HG03571 (cell line): ENCODE measurements around the gene ZNF318.

ENCODE experiments used
- ATAC-seq: cut with Tn5 transposase; IDR thresholded peaks from one replicate; pipeline ENCODE4 v1.9.1; 2021; ENCODE audit not compliant: unreplicated experiment

ZNF318 gene

GRCh38 chr6:43301081-43301870 is 68.2 kb downstream of the ZNF318 start:
- ATAC-seq, result no peak

GRCh38 chr6:43299338-43300293 is 69.8 kb downstream of the ZNF318 start:
- ATAC-seq, result no peak

- ATAC-seq, result no peak
These were observed 70.7 kb downstream of the ZNF318 start for GRCh38 chr6:43298565-43299337.

GRCh38 chr6:43297644-43298564 is 71.5 kb downstream of the ZNF318 start, which contains the start of gene SLC22A7:
TSS of gene SLC22A7 (plus strand) at chr6:43298260. CDS start at chr6:43298359, 99 bp downstream.
- no peak for ATAC-seq

DNA sequence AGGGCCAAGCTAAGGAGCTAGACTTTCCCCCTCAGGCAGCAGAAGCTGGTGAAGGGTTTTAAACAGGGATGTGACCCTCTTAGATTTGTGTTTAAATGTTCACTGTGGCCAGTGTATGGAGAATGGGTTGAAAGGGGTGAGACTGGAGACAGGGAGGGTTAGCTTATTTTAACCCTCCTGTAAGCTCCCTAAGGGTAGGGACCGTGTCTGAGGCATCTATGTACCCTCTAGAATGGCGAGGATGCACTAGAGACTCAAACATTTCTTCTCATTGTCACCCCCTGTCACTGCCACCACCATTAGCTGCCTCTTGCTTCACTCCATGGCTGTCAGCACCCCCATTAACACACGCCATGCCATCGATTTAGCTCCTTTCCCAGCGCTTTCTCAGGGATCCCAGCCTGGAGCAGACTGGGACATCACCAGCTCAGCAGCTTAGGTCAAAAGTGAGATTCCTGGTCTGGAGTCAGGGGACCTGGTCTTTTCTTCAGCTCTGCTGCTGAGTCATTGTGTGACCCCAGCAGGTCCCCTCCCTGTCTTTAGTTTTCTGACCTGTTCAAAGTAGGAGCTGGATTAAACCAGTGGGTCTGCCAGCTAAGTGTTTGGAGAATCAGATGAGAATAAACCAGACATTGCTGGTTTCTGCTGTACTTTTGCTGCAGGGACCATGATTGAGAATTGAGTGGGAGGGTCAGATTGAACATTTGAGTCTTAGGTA is 72.5 kb downstream of the ZNF318 start:
- no peak for ATAC-seq

DNA sequence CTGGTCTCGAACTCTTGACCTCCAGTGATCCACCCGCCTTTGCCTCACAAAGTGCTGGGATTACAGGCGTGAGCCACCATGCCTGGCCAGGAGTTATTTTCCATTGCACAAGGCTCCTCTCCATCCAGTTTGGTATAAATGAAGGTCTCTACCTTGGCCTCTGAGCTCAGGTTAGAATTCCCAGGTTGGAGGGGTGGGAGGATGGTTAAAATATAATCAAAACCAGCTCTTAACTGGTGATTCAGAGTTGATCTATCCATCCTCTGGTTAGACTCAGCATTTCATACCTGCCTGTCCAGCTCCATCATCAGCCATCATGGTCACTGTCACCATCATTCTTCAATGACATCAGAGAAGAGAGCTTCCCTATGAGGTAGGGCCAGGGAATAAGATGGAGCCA is 74.0 kb downstream of the ZNF318 start:
- ATAC-seq, result no peak

- no peak for ATAC-seq
These were observed 74.9 kb downstream of the ZNF318 start for GRCh38 chr6:43294536-43294935.

DNA sequence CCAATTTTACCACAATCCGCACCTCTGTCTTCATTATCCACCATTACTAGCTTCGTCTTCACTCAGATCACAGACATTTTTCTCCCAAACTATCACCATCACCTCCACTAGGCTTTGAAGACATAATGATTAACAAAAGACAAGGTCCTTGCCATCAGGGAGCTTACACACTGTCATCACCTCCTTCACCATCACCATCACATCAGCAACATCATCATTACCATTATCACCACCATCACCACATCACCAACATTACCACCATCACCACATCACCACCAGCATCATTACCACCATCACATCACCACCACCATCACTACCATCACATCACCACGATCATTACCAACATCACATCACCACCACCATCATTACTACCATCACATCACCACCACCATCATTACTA is 75.7 kb downstream of the ZNF318 start:
- no peak for ATAC-seq

DNA sequence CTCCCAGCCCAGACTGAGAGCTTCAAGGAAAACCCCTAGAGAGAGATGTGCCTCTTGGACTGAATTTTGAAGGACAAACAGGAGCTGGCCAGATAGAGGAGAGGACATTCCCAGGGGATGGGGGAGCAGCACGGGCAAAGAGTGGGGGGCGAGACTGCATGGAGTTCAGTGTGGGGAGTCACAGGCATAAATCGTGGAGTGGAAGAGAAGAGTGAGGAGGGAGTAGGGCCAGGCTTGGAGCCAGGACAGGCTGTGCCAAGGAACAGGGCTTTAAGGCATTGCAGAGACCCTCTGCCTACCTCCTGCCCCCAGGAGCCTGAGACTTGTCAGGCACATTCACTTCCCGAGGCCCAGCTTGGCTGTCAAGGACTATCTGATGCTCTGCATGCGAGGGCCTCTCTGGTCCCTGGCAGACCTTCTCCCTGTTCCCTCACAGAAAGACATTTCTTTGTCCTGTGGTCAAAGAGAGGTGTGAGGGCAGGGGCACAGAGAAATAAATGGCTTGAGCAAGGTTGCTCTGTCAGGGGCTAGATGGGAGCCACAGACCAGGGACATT is 76.6 kb downstream of the ZNF318 start:
- no peak for ATAC-seq

- ATAC-seq, result no peak
These were observed 77.1 kb downstream of the ZNF318 start for GRCh38 chr6:43292341-43292740.

- ATAC-seq, result no peak
These were observed 77.7 kb downstream of the ZNF318 start for GRCh38 chr6:43291708-43292107.

DNA sequence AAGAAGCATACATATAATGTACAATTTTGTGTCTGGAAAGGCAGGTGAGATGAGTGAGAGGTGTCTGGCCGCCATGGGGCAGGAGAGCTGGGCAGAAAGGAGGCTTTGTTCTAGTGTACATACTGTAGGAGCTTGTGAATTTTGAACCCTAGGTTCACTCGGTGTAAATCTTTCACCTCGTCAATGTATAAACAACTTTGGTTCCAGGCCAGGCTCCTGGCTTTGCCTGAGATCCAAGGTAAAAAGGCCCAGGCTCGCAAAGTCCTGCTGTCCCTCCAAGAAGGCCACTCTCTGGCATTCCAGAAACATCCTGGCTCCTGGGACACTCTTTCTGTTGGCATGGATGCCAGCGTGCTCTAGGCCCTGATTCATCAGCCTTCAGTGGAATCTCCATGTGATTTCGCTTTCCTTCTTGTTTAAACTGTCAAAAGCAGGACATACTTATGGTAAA is 78.5 kb downstream of the ZNF318 start:
- ATAC-seq, result no peak

DNA sequence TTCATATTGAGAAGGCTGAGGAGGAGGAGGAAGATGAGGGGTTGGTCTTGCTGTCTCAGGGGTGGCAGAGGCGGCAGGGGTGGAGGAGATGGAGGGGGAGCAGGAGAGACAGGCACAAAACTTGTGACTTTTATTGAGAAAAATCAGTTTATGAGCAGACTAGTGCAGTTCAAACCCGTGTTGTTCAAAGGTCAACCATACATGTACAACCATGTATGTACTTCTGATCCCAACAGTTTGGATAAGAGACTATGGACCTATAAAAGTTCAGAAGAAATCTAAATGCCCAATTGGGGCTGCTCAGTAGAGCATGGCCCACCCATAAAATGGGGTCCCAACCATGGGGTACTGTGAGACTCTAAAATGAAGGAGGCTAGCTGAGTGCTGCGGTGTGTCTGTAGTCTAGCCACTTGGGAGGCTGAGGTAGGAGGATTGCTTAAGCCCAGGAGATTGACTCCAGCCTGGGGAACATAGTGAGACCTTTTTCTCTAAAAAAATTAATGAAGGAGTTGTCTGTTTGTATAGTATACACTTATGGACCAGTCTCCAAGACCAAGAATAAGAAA is 79.0 kb downstream of the ZNF318 start:
- no peak for ATAC-seq

- no peak for ATAC-seq
These were observed 81.4 kb downstream of the ZNF318 start for GRCh38 chr6:43287717-43288679.

- no peak for ATAC-seq
These were observed 82.3 kb downstream of the ZNF318 start for GRCh38 chr6:43286980-43287716.

DNA sequence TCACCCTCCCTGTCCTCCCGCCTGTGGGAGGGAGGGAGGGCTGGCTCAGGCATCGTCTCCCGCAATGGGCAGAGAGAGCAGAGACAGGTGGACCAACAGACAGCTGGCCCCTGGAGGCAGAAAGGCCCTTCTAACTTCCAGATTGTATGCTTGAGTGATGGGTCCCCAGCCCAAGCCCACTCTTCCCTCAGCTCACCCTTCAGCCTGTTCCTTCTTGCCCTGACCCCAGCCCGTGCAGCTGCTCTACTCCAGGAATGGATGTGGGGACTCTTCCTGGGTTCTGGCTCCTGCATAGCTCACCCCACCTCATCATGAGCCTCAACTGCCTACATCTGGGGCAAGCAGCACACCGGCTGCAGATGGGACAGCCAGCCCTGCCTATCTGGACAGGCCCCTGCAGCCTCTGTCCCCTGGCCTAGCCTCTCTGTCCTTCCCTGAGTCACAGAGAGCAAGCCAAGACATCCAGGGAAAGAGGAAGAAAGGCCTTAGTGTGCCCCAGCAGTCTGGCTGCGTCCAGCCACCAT is 82.9 kb downstream of the ZNF318 start:
- ATAC-seq, result no peak
